ENCODE data around the gene SP2.

Gene SP2

DNA sequence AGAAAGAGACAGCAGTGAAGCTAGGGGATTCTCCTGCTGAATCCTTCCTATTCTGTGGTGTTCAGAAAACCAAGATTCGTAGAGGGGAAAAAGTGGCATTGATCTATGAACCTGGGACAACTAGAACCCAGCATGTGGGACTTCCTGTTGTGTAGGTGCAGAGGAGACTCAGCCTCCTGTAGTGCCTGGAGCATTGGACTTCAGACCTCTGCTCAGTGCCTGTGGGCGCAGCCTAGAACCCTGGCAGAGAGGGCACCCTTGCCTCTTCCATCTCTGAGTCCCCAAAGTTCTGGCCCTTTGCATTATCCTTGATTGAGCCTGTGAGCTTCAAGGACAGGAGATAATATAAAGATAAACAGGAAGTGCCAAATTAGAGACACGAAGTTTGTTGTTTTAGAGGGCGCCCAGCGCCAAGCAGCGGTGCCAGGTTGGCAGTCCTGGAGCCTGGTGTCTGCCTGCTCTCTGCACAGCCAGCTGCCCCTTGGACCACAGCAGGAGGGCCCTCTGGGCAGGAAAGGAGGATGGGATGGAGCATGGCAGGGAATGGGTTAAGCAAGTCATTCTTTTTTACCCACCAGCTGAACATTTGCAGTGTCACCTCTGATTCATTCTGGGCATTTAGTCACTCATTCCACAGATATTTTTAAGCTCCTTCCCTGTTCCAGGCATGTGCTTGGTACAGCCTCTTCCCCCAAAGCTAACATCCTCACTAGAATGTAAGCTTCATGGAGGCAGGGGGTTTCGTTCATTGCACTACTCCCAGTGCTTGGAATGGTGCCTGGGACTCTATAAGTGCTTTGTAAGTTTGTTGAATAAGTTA is 33.2 kb upstream of the SP2 start:
- Mint-ChIP-seq H3K27me3 (peaks cover 17% of the 10 kb centered on the region), H3K27ac (no peak overlapping the region), H3K4me3 (no peak overlapping the region), H3K4me1 (peaks cover 17% of the 10 kb centered on the region), H3K9me3 (no peaks in the 10 kb centered on the region)
- no peak for ATAC-seq
- DNase-seq = no peak

DNA sequence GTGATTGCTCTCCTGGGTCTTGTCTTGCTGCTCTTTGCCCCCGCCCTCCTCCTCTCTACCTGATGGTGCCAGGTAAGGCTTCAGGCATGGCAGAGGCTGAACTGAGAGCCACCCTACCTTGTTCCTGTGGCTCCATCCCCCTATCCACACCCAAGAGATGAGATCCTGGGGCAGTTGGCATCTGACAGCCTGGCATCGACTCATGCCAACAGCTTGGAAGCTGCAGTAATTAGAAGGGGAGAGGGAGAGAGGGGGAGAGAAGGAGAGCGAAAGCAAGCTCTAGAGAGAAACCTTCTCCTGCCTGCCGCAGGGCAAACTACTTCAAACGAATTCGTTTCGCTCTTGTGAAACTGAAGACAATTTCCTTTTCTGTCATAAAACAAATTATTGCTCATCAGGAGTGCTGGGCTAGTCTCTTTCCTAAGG is 31.2 kb upstream of the SP2 start:
- H3K4me1 Mint-ChIP-seq = peaks cover 17% of the 10 kb centered on the region
- DNase-seq = no peak
- H3K9me3 Mint-ChIP-seq = no peaks in the 10 kb centered on the region
- no peak for ATAC-seq
- H3K27me3 Mint-ChIP-seq = peaks cover 14% of the 10 kb centered on the region
- no peak overlapping the region for H3K4me3 Mint-ChIP-seq
- H3K27ac Mint-ChIP-seq = peak overlapping the region in 1 of 2 donors; percentile 64

DNA sequence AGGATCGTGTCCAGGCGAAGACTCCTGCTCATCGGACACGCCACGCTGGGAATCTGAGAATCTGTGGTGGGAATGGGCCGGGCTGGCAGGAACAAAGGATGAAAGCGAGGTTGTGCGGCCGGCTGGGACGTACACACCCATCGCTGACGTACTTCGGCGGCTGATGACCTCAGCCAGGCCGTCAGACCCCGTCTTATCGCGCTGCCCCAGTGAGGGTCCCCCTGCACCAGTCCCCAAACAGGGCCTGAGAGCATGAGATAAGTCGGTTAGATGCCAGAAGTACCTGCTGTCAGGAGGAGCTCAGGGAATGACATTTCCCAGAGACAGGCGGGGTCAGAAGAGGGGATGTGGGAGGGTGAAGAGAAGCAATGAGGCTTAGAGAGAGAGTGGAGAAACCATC is 29.1 kb upstream of the SP2 start:
- H3K9me3 Mint-ChIP-seq = no peaks in the 10 kb centered on the region
- ATAC-seq = no peak
- peaks cover 17% of the 10 kb centered on the region for H3K4me1 Mint-ChIP-seq
- H3K4me3 Mint-ChIP-seq = no peak overlapping the region
- DNase-seq = no peak
- no peak overlapping the region for H3K27ac Mint-ChIP-seq
- H3K27me3 Mint-ChIP-seq = peaks cover 29% of the 10 kb centered on the region

GRCh38 chr17:47867813-47868533 is 28.1 kb upstream of the SP2 start:
- H3K9me3 Mint-ChIP-seq = no peaks in the 10 kb centered on the region
- DNase-seq = no peak
- peaks cover 39% of the 10 kb centered on the region for H3K27me3 Mint-ChIP-seq
- peaks cover 17% of the 10 kb centered on the region for H3K4me1 Mint-ChIP-seq
- H3K27ac Mint-ChIP-seq = no peak overlapping the region
- H3K4me3 Mint-ChIP-seq = no peak overlapping the region
- ATAC-seq = no peak

DNA sequence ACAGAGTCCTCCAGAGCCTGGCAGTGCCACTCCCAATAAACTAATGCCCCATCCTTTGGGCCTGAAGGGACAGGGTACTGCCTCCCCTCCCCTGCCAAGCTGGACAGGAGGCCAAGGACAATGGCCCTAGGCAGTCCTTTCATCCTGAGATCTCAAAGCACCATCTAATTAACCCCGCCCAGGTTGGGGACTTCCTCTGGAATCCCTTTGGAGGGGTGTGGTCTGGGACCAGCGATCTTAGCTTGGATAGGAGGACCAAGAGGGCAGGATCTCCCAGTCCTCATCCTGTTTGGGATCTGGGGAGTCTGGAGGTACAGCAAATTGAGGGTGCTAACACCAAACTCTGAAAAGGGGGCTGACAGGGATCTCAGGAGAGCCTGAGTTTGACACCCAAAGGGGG is 26.9 kb upstream of the SP2 start:
- Mint-ChIP-seq H3K27me3 (peaks cover 48% of the 10 kb centered on the region), H3K9me3 (no peaks in the 10 kb centered on the region), H3K4me3 (no peak overlapping the region), H3K27ac (no peak overlapping the region), H3K4me1 (peaks cover 17% of the 10 kb centered on the region)
- DNase-seq (no peak), ATAC-seq (no peak)

GRCh38 chr17:47870056-47870455 is 26.0 kb upstream of the SP2 start:
- H3K4me1 Mint-ChIP-seq = peaks cover 10% of the 10 kb centered on the region
- ATAC-seq (no peak), DNase-seq (no peak)
- H3K27me3 Mint-ChIP-seq = peaks cover 58% of the 10 kb centered on the region
- H3K9me3 Mint-ChIP-seq = no peaks in the 10 kb centered on the region
- no peak overlapping the region for H3K4me3 Mint-ChIP-seq
- no peak overlapping the region for H3K27ac Mint-ChIP-seq

- ATAC-seq (no peak), DNase-seq (no peak)
- no peak overlapping the region for H3K27ac Mint-ChIP-seq
- H3K4me1 Mint-ChIP-seq = no peaks in the 10 kb centered on the region
- H3K27me3 Mint-ChIP-seq = peaks cover 65% of the 10 kb centered on the region
- no peaks in the 10 kb centered on the region for H3K9me3 Mint-ChIP-seq
- H3K4me3 Mint-ChIP-seq = no peak overlapping the region
These were observed 25.0 kb upstream of the SP2 start for GRCh38 chr17:47871048-47871447.

DNA sequence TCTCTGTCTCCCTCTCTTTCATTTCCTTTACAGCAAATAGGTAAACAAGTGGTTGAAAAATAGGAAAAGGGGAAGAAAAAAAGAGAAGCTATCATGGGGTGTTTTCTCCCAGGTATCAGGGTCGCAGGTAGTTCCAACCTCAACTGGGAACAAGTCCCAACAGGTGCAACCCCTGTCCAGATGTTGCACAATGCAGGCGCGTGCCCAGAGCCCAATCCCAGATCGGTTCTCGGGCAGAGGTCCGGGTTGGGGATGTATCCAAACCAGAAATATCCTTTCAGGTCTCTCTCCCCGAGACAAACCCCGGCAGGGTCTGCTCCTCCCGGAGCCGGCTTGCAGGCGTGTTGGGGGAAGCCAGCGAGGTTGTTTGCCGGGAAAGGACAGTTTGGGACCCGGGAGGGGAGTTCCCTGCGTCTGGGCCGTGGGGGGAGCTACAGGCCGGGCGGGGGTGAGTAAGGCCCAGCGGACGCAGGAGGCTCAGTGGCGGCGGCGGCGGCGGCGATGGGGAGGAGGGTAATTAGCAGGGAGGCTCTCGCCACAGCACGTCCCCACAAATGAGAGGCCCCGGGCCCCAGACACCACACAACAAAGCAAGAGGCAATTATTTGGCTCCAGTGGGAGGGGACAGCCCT is 23.9 kb upstream of the SP2 start:
- Mint-ChIP-seq H3K27me3 (peaks cover 65% of the 10 kb centered on the region), H3K4me1 (no peaks in the 10 kb centered on the region), H3K9me3 (no peaks in the 10 kb centered on the region), H3K27ac (peak overlapping the region in 1 of 2 donors; percentile 83), H3K4me3 (peak overlapping the region in 1 of 2 donors; percentile 6)
- DNase-seq (no peak), ATAC-seq (peak; percentile 26)

- ATAC-seq (peak; percentile 23), DNase-seq (no peak)
- H3K27me3 Mint-ChIP-seq = peaks cover 65% of the 10 kb centered on the region
- H3K9me3 Mint-ChIP-seq = no peaks in the 10 kb centered on the region
- no peak overlapping the region for H3K4me3 Mint-ChIP-seq
- no peak overlapping the region for H3K27ac Mint-ChIP-seq
- no peaks in the 10 kb centered on the region for H3K4me1 Mint-ChIP-seq
These were observed 23.3 kb upstream of the SP2 start for GRCh38 chr17:47872651-47873161.

- Mint-ChIP-seq H3K4me1 (no peaks in the 10 kb centered on the region), H3K27ac (no peak overlapping the region), H3K9me3 (no peaks in the 10 kb centered on the region), H3K27me3 (peaks cover 63% of the 10 kb centered on the region), H3K4me3 (no peak overlapping the region)
- DNase-seq (no peak), ATAC-seq (no peak)
These were observed 22.6 kb upstream of the SP2 start for GRCh38 chr17:47873200-47874090.

DNA sequence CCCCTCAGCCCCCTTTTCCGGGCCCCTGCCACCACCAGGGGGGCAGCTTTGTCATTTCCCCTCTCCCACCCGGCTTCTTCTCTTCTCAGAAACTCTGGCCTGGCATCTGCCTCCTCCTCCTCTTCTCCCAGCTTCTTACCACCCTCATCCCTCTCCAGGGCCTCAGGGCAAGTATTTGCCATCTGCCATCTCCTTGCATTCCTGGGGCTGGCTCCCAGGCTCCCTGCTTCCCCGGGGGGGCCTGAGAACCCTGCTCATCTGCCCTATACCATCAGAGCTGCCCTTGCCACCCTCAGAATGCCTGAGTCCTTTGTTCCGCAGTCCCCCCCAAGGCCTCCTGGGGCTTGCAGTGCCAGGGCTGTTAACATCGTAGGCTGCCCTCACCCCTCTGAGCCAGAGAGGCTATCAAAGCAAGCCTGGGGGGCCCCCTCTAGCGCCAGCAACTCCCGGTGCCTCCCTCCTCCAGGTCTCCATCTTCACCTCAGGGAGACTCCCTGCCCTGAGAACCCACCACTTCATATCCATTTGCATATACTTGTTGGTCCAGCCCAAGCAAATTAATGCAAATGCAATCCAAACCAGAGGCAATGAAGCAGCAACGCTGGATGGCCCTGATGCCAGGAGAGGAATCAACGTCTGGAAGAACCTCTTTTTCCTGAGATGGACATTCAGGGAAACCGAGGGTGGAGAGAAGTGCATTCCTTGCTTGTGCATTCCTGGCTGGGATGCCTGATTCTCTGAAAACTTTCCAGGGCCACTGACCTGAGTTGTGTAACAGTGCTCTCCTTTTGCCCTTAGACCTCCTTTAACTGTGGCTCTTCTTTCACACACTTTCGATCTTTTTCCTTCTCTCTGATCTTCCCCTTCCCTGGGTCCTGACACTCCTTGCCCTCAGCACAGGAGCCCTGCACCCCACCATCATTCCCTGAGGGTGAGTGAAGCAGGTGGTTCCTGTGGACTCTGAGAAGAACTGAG is 20.7 kb upstream of the SP2 start:
- ATAC-seq (no peak), DNase-seq (no peak)
- peaks cover 53% of the 10 kb centered on the region for H3K27me3 Mint-ChIP-seq
- H3K9me3 Mint-ChIP-seq = no peaks in the 10 kb centered on the region
- H3K27ac Mint-ChIP-seq = no peak overlapping the region
- H3K4me1 Mint-ChIP-seq = peaks cover 7% of the 10 kb centered on the region
- H3K4me3 Mint-ChIP-seq = no peak overlapping the region

DNA sequence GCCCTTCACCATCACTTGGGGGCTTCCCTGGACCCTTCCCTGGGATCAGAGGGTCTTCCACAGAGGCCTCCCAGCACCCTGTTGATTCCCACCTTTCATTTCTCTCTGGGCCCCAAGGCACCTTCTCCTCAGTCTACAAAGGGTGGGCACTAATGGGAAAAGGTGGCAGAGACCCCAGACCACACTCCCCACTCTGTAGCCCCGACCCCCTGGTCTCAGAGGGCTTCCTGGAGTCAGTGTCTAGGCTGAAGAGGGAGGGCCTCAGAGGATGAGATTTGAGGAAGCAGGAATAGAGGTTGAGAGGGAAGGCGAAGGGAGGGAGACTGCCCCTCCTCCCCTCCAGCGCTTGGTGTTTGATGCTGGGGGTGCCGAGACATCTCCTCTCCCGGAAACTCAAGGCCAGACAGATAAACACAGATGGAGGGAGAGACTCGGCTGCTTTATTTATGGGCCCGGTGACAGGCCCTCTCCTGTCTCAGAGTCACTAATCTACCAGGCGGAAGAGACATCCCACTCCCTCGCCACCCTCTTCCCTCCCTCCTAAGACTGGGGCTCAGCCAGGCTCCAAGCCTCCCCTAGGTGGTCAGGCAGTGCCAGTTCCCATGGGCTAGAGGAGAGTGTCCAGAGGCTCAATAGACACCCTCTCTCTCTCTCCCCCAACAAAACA is 18.5 kb upstream of the SP2 start:
- H3K27me3 Mint-ChIP-seq = peaks cover 31% of the 10 kb centered on the region
- DNase-seq (no peak), ATAC-seq (no peak)
- H3K9me3 Mint-ChIP-seq = no peaks in the 10 kb centered on the region
- H3K4me1 Mint-ChIP-seq = peaks cover 7% of the 10 kb centered on the region
- no peak overlapping the region for H3K27ac Mint-ChIP-seq
- no peak overlapping the region for H3K4me3 Mint-ChIP-seq

DNA sequence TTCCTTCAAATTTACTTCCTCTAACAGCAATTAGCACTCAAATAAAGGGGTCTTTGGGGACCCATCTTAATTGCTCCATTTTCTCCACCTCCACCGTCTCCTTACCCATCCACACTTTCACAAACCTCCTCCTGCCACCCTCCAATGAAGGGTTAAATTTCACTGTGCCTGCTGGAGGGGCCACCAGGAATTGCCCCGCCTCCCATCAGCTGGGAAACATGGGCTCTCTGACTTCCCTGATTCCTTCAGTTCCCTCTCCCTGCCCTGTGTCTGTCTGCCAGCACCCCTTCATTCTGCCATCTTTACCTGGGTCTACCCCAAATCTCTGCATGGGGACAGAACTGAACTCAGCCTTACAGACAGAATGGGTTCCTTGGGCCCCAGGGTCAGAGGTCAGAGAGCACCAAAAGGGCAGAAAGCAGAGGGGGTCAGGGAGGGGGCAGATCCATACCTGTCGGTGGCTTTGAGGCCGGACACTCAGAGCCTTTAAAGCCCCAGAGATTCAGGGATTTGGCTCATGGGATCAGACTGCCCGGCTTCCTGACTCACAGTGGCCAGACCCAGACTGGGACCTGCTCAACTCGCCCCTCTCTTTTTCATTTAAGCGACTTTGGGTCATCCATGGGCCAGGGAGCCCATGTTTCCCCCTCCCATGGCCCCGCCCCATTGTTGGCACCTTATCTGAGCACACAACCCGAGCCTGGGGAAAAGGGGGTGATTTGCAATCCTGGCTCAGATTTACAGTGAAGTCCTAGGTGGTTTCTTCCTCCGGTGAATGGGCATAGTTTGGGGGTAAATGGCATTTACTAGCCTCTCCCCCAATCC is 17.6 kb upstream of the SP2 start:
- no peak for ATAC-seq
- Mint-ChIP-seq H3K4me3 (no peak overlapping the region), H3K9me3 (no peaks in the 10 kb centered on the region), H3K27ac (no peak overlapping the region), H3K4me1 (peaks cover 11% of the 10 kb centered on the region), H3K27me3 (peaks cover 21% of the 10 kb centered on the region)
- no peak for DNase-seq
